HFF-Myc (cell line): ENCODE measurements around the gene CXCR6.
A peak's percentile ranks its signal among the peaks of the same experiment; 100 is the strongest.

Experiments used
- DNase-seq: peaks from one replicate; pipeline ENCODE4 v3.0.0-alpha.2; 2011; ENCODE audit warnings: low read depth; ENCODE audit errors: extremely low read depth
- H3K4me3 ChIP-seq: replicated peaks from 2 replicates; pipeline ENCODE4 v1.5.1; 2011; ENCODE audit warnings: low read depth, mild to moderate bottlenecking, control low read depth, low read length
- CTCF ChIP-seq: IDR thresholded peaks from 2 replicates; pipeline ENCODE4 v1.5.1; 2012; ENCODE audit warnings: mild to moderate bottlenecking, low read depth, low read length, control low read depth; ENCODE audit errors: missing control alignments

The CXCR6 gene

GRCh38 chr3:45922039-45922326 lies 21.3 kb upstream of the CXCR6 start:
- H3K4me3 ChIP-seq = no peak overlapping the region
- no peak for TF ChIP-seq CTCF

GRCh38 chr3:45922950-45923590 lies 20.2 kb upstream of the CXCR6 start:
- TF ChIP-seq CTCF = no peak
- no peak for DNase-seq

More at GRCh38 chr3:45922039-45922326, 21.3 kb upstream of the CXCR6 start:
- DNase-seq = no peak

GRCh38 chr3:45923755-45924154 lies 19.5 kb upstream of the CXCR6 start:
- H3K4me3 ChIP-seq = no peak overlapping the region
- no peak for DNase-seq
- TF ChIP-seq CTCF = no peak

More at GRCh38 chr3:45922950-45923590, 20.2 kb upstream of the CXCR6 start:
- no peak overlapping the region for H3K4me3 ChIP-seq

- no peak for TF ChIP-seq CTCF
- no peak for DNase-seq
- H3K4me3 ChIP-seq = no peak overlapping the region
Measured at GRCh38 chr3:45927881-45928280, 15.4 kb upstream of the CXCR6 start.

GRCh38 chr3:45929042-45929679 lies 14.1 kb upstream of the CXCR6 start:
- TF ChIP-seq CTCF = peak; percentile 82
- H3K4me3 ChIP-seq = no peak overlapping the region
- no peak for DNase-seq

- DNase-seq = no peak
- no peak overlapping the region for H3K4me3 ChIP-seq
- TF ChIP-seq CTCF = no peak
Measured at GRCh38 chr3:45931496-45931895, 11.8 kb upstream of the CXCR6 start.
